Ovary (tissue), 9 donors: ENCODE results near the gene HCRTR1. TPM values are rescaled to one million over a fixed set of nuclear protein-coding genes. Genes with fewer than 3 reads are reported as not detected.
A peak's percentile ranks its signal among the peaks of the same experiment; 100 is the strongest.

Source experiments
- DNase-seq, 5 donors: peaks; one replicate each; pipeline ENCODE4 v3.0.0-alpha.2; 2019 to 2020
- H3K27ac ChIP-seq, 2 donors: fragments of 200-600 bp; one replicate each; pipeline versions ENCODE4 v1.5.1 to v1.8.0; 2019 to 2022
- H3K27me3 ChIP-seq: fragments of 200-600 bp; one replicate; pipeline ENCODE4 v1.8.0; 2022
- H3K36me3 ChIP-seq: fragments of 200-600 bp; sonication (generic); one replicate; pipeline ENCODE4 v1.5.1; 2019
- H3K4me1 ChIP-seq: one replicate; pipeline ENCODE4 v1.8.1; 2013; ENCODE audit warnings: mild to moderate bottlenecking, moderate library complexity; ENCODE audit not compliant: insufficient read depth
- H3K4me3 ChIP-seq: fragments of 200-600 bp; sonication (generic); one replicate; pipeline ENCODE4 v1.5.1; 2017
- H3K9me3 ChIP-seq, 2 donors: fragments of 200-600 bp in 1 of 2; sonication (generic) in 1 of 2; one replicate each; pipeline versions ENCODE4 v1.5.1 to v1.8.1; 2013 to 2019; ENCODE audit warnings: mild to moderate bottlenecking in 1 of 2, moderate library complexity in 1 of 2
- EP300 ChIP-seq: sonication (generic); formaldehyde crosslinking; IDR thresholded peaks from one replicate; pipeline ENCODE4 v1.6.1; 2017; ENCODE audit warnings: antibody characterized with exemption
- POLR2A ChIP-seq: fragments of 450-650 bp; IDR thresholded peaks from one replicate; pipeline ENCODE4 v1.6.1; 2017; ENCODE audit warnings: antibody characterized with exemption, mild to moderate bottlenecking, moderate library complexity
- WGBS, 3 donors: extraction: QIAGEN DNeasy Blood & Tissue Kit in 1 of 3; methylation state at CpG; one replicate each; pipeline versions ENCODE4 v1.1.5 to v1.1.7; 2013 to 2017; 5-methylcytosine and 5-hydroxymethylcytosine counted together
- intact Hi-C, 4 donors: fragments of 100-400 bp; cut with DNase I; formaldehyde crosslinking; loops; one replicate each; pipeline versions ENCODE4 v1.11.0 to v1.15.1; 2022 to 2023
- polyA plus RNA-seq, 2 donors: library from polyadenylated mRNA; stranded (reverse); fragments of 200-250 nt in 1 of 2; fragments of 350-450 nt in 1 of 2; fragmentation: Illumina TruSeq in 1 of 2; extraction: RNeasy Lipid Tissue Mini Kit (QIAGEN cat#74804) in 1 of 2; gene quantifications; one replicate each; pipeline ENCODE4 v1.2.3, GENCODE V29; 2013 to 2014
- total RNA-seq, 7 donors: library from RNA; depleted of rRNA in 2 of 7; stranded (reverse); fragments of >200 nt in 2 of 7; fragmentation: NEBNext Ultra II Directional in 3 of 7; extraction: Animal tissue kit (Norgen Biotek cat#: 25700) in 3 of 7; gene quantifications; one replicate each; pipeline versions ENCODE4 v1.1.0 to v1.2.4, GENCODE V29; 2016 to 2023
- TF ChIP-seq, protein P1 (sequence below), 3 donors: fragments of 450-650 bp in 2 of 3; fragments of 200-600 bp in 1 of 3; IDR thresholded peaks; one replicate each; pipeline versions ENCODE4 v1.5.1 to v1.8.0; 2016 to 2022; ENCODE audit warnings: antibody characterized with exemption in 3 of 3, mild to moderate bottlenecking in 1 of 3
- donor health status: DM: no; HTN: no; CAD: no; lungs with moderate emphysema.
- donor health status: DM: no; HTN: no; CAD: no.
- donor health status: Bipolar disorder and iron deficiency.
- donor health status: DM: yes; HTN: yes; CAD: no.
- donor health status: DM: no; HTN: no; CAD: no.
- donor health status: DM: yes; HTN: yes; CAD: no.

HCRTR1 gene
- total and polyA plus RNA-seq, 9 donors, result not detected

DNA sequence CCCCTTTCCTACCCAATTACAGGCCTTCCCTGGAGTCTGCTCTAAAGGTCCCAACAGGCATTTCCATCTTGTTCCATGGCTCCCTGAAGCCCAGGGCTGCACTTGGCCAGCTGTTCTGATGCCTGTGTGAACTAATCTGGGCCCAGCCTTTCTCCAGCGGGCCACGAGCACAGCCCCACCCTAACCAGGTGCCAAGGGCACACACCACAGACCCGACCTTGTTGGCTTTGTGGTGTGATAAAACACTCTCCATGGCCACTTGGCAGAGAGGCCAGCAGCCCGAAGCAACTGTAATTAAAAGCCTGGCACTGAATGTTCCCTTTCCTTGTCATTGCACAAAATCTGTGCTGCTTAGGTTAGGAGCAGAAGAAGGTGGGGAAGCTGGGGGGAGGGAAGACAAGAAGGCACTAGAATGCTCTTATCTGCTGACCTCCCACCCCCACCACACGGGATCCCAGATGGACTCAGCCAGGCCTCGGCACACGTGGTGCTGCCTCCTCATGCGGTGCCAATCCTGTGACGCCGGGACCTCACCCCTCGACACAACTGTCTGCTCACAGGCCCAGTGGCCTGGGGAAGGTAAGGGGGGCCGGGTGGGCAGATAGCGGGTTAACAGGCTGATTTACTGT, 9.9 kb downstream of the HCRTR1 start:
- intact Hi-C loops, result no loop called here
- H3K36me3 ChIP-seq, result no peaks in the 10 kb centered on the region
- peak overlapping the region in 1 of 2 donors; percentile 56 for H3K27ac ChIP-seq
- H3K4me3 ChIP-seq, result no peak overlapping the region
- peaks cover 7% of the 10 kb centered on the region for H3K4me1 ChIP-seq
- WGBS, 3 donors, result 18 to 31% (median 20%) methylated on average over 13 of the region's 13 CpGs
- peak; percentile 42 to 77 (median 63) for DNase-seq
- TF ChIP-seq, protein P1, sequence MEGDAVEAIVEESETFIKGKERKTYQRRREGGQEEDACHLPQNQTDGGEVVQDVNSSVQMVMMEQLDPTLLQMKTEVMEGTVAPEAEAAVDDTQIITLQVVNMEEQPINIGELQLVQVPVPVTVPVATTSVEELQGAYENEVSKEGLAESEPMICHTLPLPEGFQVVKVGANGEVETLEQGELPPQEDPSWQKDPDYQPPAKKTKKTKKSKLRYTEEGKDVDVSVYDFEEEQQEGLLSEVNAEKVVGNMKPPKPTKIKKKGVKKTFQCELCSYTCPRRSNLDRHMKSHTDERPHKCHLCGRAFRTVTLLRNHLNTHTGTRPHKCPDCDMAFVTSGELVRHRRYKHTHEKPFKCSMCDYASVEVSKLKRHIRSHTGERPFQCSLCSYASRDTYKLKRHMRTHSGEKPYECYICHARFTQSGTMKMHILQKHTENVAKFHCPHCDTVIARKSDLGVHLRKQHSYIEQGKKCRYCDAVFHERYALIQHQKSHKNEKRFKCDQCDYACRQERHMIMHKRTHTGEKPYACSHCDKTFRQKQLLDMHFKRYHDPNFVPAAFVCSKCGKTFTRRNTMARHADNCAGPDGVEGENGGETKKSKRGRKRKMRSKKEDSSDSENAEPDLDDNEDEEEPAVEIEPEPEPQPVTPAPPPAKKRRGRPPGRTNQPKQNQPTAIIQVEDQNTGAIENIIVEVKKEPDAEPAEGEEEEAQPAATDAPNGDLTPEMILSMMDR (IDR thresholded peaks at IDR 0.05), result no peak
- TF ChIP-seq POLR2A (no peak), EP300 (no peak)
- H3K9me3 ChIP-seq, result no peaks in the 10 kb centered on the region
- no peaks in the 10 kb centered on the region for H3K27me3 ChIP-seq

DNA sequence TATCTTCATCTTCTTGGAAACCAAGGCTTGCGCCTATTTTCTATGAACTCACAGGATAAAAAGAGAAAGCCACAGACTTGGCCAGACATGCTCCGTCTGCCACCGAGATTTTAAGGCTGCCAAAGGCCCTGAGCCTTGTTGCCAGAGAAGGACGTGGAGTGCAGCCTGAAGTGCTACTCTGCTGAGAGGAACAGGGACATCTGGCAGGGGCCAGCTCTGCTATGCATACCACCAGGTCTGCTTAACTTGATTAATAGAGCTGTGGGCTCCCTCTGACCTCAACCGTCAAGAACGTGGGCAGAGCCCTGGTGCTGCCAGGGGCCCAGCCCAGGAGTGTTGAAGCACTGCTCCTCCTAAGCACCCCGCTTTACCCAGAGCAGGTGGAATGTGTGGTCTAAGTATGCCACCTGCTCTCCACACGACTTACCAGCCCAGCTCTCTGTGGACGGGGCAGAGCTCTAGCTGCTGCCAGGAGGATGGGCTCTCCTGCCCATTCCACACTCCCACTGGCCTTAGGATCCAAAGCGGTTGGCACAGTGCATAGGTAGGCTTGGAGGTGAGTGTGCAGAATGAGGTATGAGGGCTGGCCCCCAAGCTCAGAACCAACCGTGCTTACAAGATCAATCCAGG, 10.6 kb downstream of the HCRTR1 start:
- Histone ChIP-seq H3K4me1 (peaks cover 7% of the 10 kb centered on the region), H3K27me3 (no peaks in the 10 kb centered on the region), H3K9me3 (no peaks in the 10 kb centered on the region), H3K4me3 (no peak overlapping the region), H3K27ac (peak overlapping the region in 1 of 2 donors; percentile 56), H3K36me3 (no peaks in the 10 kb centered on the region)
- TF ChIP-seq POLR2A (no peak), EP300 (no peak)
- TF ChIP-seq, protein P1 (IDR thresholded peaks at IDR 0.05), result no peak
- no peak for DNase-seq
- intact Hi-C loops, result no loop called here
- WGBS, 3 donors, result 46 to 56% (median 53%) methylated on average over 11 of the region's 11 CpGs

DNA sequence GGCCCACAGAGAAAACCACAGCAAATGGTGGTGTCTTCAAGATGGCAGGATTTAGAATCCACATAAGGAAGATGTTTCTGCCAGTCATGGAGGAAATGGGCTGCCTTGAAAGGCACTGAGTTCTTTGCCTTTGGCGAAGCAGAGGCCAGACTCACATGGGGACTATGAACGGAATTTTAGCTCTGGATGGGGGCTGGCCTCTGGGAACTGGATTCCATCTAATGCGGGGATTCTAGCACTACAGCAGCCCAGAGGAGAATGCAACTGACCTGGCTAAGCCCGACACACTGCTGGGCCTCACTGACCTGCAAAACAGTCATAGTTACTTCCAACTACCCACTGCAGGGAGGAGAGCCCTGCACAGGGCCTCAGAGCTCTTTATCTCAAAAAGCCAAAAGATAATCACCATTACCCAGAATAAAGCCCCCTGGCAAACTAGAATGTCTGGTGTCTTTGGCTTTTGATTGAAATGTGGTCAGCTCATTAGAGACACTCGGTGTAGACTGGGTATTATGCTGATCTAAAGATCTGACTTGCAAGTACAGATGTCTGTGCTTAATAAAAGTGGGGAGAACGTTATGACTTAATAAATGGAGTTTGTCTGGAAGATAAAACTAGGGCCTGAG, 11.6 kb downstream of the HCRTR1 start:
- WGBS, 3 donors, result 62 to 81% (median 71%) methylated on average over 6 of the region's 6 CpGs
- no peak for DNase-seq
- no peak overlapping the region for H3K27ac ChIP-seq
- H3K4me3 ChIP-seq, result no peak overlapping the region
- intact Hi-C loops, result no loop called here
- peaks cover 7% of the 10 kb centered on the region for H3K4me1 ChIP-seq
- TF ChIP-seq POLR2A, result no peak
- no peaks in the 10 kb centered on the region for H3K36me3 ChIP-seq
- no peaks in the 10 kb centered on the region for H3K9me3 ChIP-seq
- H3K27me3 ChIP-seq, result no peaks in the 10 kb centered on the region

DNA sequence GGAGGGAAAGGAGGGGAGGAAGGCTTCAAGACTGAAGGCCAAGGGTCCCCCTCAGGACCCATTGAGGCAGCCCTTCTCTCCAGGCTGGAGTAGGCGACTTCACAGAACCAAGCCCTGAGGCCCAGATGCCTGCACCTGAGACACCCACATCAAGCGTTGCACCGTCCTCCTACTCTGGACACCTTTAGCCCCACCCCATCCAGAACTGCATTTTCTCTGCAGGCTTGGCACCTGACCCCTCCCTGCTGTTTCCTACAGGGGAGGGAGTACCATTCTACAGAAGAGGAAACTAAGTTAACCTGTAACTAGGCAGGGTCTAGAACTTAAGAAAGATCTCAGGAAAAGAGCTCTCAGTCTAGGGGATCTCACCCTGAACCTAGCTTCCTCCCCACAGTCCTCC, 15.2 kb downstream of the HCRTR1 start:
- TF ChIP-seq, protein P1 (IDR thresholded peaks at IDR 0.05), result no peak
- TF ChIP-seq EP300 (no peak), POLR2A (no peak)
- Histone ChIP-seq H3K36me3 (no peaks in the 10 kb centered on the region), H3K27me3 (no peaks in the 10 kb centered on the region), H3K4me1 (peaks cover 3% of the 10 kb centered on the region), H3K4me3 (no peak overlapping the region), H3K27ac (no peak overlapping the region), H3K9me3 (no peaks in the 10 kb centered on the region)
- no peak for DNase-seq
- 96 to 98% (median 97%) methylated on average over 3 of the region's 3 CpGs for WGBS, 3 donors
- intact Hi-C loops, result no loop called here

DNA sequence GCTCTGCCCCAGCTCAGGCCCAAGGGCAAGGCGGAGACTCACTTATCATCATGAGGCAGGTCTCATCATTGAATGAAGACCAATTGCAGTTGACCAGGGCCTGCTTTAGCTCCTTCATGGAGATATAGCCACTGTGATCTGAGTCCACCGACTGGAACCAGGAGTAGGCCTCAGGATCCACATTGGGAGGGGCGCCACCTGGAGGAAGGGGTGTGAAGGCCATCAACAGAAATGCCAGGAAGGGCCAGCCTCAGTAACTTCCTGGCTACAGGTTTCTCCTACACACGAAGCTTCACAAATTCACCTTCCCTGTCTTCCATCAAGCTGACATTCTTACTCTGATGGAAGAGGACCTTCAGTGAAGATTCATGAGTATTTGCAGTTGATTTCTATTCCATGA, 15.6 kb downstream of the HCRTR1 start:
- Histone ChIP-seq H3K9me3 (no peaks in the 10 kb centered on the region), H3K27me3 (no peaks in the 10 kb centered on the region), H3K4me3 (no peak overlapping the region), H3K36me3 (no peaks in the 10 kb centered on the region), H3K4me1 (peaks cover 3% of the 10 kb centered on the region), H3K27ac (no peak overlapping the region)
- WGBS, 3 donors, result 64 to 69% (median 68%) methylated on average over 4 of the region's 4 CpGs
- intact Hi-C loops, result no loop called here
- TF ChIP-seq POLR2A (no peak), EP300 (no peak)
- TF ChIP-seq, protein P1 (IDR thresholded peaks at IDR 0.05), result no peak
- no peak for DNase-seq
